Activated naive CD4-positive, alpha-beta T cell treated with anti-CD3 and anti-CD28 coated beads, Interleukin-2, amount 50 U/mL, for 72 hours (primary cell): ENCODE results near the gene FRMD4A. TPM values are rescaled to one million over a fixed set of nuclear protein-coding genes. Genes with fewer than 3 reads are reported as not detected.

ENCODE experiments used
- ATAC-seq, 2 donors: fragments of 150-1000 bp; cut with Tn5 transposase; 2 replicates each; pipeline ENCODE4 v1.10.0; 2021; ENCODE audit warnings: mild to moderate bottlenecking in 2 of 2, moderate library complexity in 2 of 2
- DNase-seq, 2 donors: peaks; one replicate each; pipeline ENCODE4 v3.0.0; 2021 to 2022; ENCODE audit warnings: low spot score in 2 of 2
- H3K27ac Mint-ChIP-seq, 2 donors: one replicate each; pipeline ENCODE4 v1.8.0; 2022; ENCODE audit warnings: mild to moderate bottlenecking in 2 of 2, mixed read lengths in 2 of 2
- H3K36me3 Mint-ChIP-seq, 2 donors: one replicate each; pipeline ENCODE4 v1.8.0; 2022; ENCODE audit warnings: mixed read lengths in 2 of 2
- H3K9me3 Mint-ChIP-seq, 2 donors: one replicate each; pipeline ENCODE4 v1.8.0; 2022; ENCODE audit warnings: mixed read lengths in 2 of 2
- total RNA-seq, 2 donors: library from RNA; stranded (reverse); gene quantifications; one replicate each; pipeline ENCODE4 v1.2.3, GENCODE V29; 2022

The FRMD4A gene
- total RNA-seq, 2 donors from 2014 or later = 0.41 to 0.49 TPM

DNA sequence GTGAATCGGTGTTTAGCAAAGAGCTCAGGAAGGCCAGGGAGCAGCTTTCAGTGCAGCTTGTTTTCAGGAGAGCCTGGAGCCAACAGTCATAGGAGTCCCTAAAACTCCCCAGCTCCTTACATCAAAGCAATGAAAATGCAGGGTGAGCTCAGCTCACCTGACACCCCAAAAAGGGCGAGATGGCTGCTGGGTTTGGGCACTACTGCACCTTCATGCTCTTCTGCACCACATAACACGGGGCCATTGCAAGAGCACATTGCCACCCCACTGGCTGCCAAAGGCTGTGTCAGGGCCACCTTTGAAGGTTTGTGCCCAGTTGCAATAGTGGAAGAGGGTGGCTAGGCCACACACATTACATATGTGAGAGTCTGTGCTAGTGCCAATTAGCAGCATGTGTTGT is 25.0 kb upstream of the FRMD4A start:
- no peak overlapping the region for H3K27ac Mint-ChIP-seq
- no peaks in the 10 kb centered on the region for H3K36me3 Mint-ChIP-seq
- H3K9me3 Mint-ChIP-seq = peaks cover 0 to 7% of the 10 kb centered on the region in 2 donors
- no peak for ATAC-seq
- DNase-seq = no peak

DNA sequence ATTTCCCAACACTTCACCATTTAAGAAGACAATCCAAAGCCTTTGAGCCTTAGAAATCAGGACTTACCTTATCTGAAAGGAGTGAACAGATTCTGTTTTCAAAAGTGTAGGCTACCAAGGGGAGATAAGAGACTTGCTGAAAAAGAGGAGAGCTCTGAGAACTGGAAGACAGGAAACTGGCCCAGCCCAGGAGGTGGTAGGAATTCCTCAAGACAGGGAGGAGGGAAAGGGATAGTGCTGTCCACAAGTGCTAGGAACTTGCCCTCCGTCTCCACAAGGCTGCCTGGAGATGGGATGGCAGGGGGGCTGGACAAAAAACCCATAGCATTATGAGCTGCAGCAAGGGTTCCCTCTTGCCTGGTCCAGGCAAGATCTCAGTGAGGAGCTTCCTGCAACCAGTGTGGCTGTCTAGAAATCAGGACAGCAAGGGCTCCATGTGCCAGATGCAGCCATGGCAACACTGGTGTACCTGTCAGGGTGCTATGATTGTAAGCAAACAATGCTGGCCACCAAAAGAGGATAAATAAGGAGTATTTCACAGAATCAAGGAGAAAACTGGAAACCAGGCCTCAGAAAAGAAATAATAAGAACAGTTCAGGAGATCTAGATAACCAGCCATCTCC is 22.7 kb upstream of the FRMD4A start:
- DNase-seq (no peak), ATAC-seq (no peak)
- Mint-ChIP-seq H3K27ac (no peak overlapping the region), H3K9me3 (peaks cover 0 to 7% of the 10 kb centered on the region in 2 donors), H3K36me3 (no peaks in the 10 kb centered on the region)

DNA sequence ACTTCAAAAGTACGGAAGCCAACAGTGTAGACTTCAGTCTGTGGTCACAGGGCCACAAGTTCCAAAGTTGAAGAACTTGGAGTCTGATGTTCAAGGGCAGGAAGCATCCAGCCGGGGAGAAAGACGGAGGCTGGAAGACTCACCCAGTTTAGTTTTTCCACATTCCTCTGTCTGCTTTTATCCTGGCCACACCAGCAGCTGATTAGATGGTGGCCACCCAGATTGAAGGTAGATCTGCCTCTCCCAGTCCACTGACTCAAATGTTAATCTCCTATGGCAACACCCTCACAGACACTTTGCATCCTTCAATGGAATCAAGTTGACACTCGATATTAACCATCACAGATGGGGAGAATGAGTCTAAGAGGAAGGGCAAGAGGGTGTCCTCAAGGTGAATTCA is 19.3 kb upstream of the FRMD4A start:
- DNase-seq (no peak), ATAC-seq (no peak)
- Mint-ChIP-seq H3K27ac (no peak overlapping the region), H3K9me3 (peaks cover 0 to 3% of the 10 kb centered on the region in 2 donors), H3K36me3 (no peaks in the 10 kb centered on the region)

DNA sequence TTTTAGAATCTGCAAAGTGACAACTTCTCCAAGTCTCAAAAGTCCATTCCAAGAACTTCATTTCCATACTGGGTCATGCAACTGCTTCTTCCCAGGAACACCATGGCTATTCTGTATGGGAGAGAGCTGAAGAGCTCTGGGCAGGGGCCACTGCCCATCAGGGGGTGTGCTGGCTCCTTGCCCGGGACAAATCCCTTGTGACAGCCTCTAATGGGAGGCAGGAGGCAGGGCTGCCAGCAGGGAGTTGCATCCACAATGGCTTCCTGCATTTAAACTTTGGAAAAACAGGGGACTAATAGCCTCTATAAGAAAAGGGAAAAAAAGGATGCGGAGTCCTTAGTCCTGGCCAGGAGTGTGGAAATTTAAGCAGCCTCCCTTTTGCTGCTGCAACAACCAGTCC is 18.4 kb upstream of the FRMD4A start:
- H3K9me3 Mint-ChIP-seq = no peaks in the 10 kb centered on the region
- ATAC-seq (no peak), DNase-seq (no peak)
- no peaks in the 10 kb centered on the region for H3K36me3 Mint-ChIP-seq
- no peak overlapping the region for H3K27ac Mint-ChIP-seq

DNA sequence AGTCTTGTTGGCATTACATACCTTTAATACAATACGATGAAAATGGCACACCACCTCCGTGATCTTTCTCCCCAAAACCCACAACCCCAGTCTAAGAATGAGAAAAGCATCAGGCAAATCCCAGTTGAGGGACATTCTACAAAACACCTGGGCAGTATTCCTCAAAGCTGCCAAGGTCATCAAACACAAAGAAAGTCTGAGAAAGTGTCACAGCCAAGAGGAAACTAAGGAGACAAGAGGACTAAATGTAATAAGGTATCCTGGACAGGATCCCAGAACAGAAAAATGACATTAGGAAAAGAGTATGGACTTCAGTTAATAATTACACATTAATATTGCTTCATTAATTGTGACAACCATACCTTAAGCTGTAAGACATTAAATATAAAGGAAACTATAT is 14.5 kb upstream of the FRMD4A start:
- DNase-seq (no peak), ATAC-seq (no peak)
- H3K27ac Mint-ChIP-seq = no peak overlapping the region
- H3K9me3 Mint-ChIP-seq = no peaks in the 10 kb centered on the region
- no peaks in the 10 kb centered on the region for H3K36me3 Mint-ChIP-seq

DNA sequence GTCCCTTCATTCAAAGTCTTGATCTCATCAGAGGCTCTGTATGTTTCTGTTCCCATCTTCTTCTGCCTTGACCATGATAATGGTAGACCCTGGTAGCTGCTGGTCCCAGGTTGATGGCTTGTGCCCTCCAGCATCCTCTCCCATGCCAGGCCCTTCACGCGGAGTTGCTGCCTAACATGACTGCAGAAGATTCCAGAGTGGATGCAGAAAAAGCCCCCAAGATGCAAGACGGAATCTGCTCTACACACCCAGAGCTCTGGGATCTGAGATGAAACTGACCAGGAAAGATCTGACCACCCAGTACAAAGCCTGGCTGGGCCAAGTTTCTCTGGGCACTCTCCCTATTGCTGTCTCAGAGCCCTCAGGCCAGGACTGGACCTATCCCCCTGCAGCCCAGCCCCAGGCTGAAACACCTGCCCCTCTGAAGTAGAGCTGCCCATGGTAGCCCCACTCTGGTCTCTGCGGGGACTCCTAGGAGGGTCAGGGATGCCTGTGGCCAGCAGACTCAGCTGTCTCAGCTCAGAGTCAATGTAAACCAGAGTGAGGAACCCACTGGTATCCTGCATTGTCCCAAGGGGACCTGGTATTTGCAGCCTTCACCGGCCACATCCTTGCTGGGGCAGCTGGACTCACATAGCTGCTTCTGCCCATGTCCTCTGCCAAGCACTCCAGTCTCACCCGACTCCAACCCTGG is 9.5 kb upstream of the FRMD4A start:
- ATAC-seq (no peak), DNase-seq (no peak)
- Mint-ChIP-seq H3K36me3 (no peaks in the 10 kb centered on the region), H3K9me3 (no peaks in the 10 kb centered on the region), H3K27ac (peak overlapping the region in 1 of 2 donors; percentile 38)

DNA sequence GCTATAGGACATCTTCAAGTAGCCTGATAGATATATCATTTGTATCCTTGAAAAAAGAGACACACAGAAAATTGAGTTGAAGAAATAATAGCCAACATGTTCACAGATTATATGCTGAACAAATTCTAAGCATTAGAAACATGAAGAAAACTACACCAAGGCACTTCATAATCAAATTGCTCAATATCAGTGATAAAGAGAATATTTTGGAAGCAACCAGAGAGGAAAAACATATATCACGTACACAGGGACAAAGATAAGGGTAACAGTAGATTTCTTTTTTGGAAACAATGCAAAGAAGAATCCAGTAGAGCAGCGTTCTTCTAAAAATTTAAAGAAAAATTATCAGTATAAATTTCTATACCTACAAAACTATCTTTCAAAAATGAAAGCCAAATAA is 6.0 kb upstream of the FRMD4A start:
- Mint-ChIP-seq H3K9me3 (no peaks in the 10 kb centered on the region), H3K27ac (no peak overlapping the region), H3K36me3 (no peaks in the 10 kb centered on the region)
- ATAC-seq = no peak
- DNase-seq = no peak

DNA sequence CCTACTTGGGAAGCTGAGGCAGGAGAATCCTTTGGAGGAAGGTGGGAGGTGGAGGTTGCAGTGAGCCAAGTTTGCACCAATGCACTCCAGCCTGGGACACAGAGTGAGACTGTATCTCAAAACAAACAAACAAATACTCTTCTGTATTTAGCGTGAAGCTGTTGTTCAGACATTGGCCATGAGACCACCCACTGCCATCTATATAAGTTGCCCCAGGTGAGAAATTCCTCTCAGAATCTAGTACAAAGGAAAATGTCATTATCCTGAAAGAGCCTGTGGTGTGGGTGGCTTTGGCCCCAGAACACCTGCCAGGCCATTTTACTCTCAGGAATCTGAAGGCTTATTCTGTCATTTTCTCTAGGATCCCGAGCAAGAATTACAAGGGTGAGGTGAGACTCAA is 4.0 kb upstream of the FRMD4A start:
- DNase-seq (no peak), ATAC-seq (no peak)
- H3K36me3 Mint-ChIP-seq = no peaks in the 10 kb centered on the region
- H3K27ac Mint-ChIP-seq = no peak overlapping the region
- no peaks in the 10 kb centered on the region for H3K9me3 Mint-ChIP-seq

DNA sequence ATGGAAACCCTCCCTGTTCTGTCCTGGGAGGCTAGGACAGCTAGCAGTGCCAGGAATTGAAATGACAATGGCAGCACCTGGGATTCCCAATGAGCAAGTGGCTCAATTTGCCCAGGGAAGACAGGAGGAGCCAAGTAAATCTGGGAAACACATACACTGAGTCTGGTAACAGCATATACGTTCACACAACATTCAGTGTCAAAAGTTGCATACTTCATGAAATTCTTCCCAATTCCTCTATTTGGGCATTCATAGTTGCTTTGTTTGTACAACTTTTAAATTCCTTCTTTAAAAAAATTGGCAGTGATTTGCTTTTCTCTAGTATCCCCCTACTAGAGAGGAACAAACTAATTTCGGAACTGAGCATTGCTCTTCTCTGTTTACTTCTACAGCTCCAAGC is 2.9 kb upstream of the FRMD4A start:
- no peaks in the 10 kb centered on the region for H3K36me3 Mint-ChIP-seq
- no peak overlapping the region for H3K27ac Mint-ChIP-seq
- no peak for DNase-seq
- no peaks in the 10 kb centered on the region for H3K9me3 Mint-ChIP-seq
- no peak for ATAC-seq

DNA sequence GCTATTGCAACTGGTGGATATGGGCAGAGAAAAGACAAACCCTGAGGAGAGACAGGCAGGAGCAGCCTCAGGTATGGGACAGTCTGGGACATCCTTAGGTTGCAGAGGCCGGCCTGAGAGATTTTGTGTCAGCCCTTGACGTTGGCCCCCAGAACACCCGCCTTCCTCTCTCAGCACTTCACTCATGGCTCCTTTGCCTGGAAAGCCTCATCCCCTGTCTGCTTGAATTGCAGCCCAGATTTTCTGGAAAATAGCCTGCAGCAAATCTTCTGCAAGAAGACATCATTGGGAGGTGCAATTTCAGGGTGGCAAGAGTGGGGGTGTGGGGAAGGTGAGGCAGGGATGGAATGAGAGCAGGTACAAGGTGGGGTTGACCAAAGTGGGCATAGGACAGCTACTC is 2.2 kb upstream of the FRMD4A start:
- no peak for ATAC-seq
- no peaks in the 10 kb centered on the region for H3K36me3 Mint-ChIP-seq
- DNase-seq = no peak
- no peak overlapping the region for H3K27ac Mint-ChIP-seq
- H3K9me3 Mint-ChIP-seq = no peaks in the 10 kb centered on the region

DNA sequence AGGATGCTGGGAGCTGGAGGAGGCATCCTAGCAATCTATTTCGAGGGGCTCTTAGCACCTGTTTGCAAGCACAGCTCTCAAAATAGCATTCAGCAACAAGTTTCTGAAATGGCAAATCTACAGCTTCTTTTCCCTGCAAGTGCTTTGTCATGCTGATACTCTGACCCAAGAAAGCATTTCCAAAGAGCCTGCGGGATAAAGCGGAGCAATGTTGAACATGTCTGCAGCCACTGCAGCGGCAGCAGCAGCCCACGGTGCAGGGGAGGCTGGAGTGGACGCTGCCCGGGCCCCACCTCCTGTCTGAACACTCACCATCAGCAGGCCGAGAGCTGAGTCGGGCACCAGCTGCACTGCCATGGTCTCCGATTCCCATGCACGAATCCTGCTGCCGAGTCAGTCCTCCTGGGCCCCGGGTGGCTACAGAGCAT is 964 bp downstream of the FRMD4A start:
- H3K27ac Mint-ChIP-seq = no peak overlapping the region
- ATAC-seq = no peak
- no peaks in the 10 kb centered on the region for H3K36me3 Mint-ChIP-seq
- H3K9me3 Mint-ChIP-seq = no peaks in the 10 kb centered on the region
- DNase-seq = no peak

DNA sequence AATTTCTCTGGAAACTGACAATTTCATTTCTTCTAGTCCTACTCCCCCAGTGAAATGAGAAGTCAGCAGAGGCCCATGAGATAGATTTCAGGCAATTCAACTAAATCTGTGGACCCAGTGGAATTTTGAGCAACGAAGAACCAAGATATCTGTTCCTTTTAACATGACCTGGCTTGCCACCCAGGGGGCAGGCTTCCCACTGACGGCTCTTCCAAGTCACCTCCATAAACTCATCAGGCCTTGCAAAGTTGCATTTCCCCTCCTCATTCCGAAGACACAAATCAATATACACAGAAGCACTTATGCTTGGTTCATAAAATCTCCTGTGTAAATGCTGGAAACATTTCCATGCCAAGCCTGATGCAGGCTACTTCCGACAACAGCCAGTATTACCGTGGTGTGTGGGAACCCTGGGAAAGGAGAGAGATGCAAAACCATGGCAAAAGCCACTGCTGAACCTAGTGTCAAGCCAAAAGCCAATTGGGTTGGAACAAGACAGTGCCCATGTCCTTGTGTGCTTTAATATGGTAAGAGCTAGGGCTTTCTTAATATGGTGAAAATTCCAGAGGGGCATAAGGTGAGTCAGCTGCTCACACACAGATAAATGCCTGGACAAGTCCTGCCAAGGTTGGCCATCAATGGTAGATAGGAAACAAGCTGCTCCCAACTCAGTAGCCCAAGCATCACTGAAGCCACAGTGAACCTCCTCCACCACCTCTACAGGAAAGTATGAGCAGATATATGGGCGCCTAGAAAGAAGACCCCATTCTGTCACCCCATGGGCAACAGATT is 1.6 kb downstream of the FRMD4A start:
- Mint-ChIP-seq H3K9me3 (no peaks in the 10 kb centered on the region), H3K36me3 (no peaks in the 10 kb centered on the region), H3K27ac (no peak overlapping the region)
- no peak for DNase-seq
- ATAC-seq = no peak

DNA sequence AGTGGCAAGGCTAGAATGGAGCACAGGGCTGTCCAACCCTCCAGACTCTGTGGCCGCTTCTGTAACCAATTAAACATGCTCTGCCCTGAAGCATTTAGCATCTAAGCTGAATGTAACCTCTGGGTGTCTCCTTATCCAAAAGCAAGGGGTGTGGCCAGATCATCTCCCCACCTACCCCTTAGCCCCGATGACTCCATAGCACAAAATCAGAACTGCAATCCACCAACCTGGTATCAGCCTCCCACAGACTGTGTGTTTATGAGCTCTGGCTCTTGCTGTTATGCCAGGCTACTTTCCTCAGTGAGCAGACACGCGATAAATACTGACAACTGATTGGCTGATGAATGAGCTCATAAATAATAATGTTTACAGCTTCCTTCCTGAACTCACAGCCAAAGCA is 3.2 kb downstream of the FRMD4A start:
- DNase-seq = no peak
- H3K27ac Mint-ChIP-seq = no peak overlapping the region
- no peaks in the 10 kb centered on the region for H3K9me3 Mint-ChIP-seq
- no peaks in the 10 kb centered on the region for H3K36me3 Mint-ChIP-seq
- ATAC-seq = no peak

DNA sequence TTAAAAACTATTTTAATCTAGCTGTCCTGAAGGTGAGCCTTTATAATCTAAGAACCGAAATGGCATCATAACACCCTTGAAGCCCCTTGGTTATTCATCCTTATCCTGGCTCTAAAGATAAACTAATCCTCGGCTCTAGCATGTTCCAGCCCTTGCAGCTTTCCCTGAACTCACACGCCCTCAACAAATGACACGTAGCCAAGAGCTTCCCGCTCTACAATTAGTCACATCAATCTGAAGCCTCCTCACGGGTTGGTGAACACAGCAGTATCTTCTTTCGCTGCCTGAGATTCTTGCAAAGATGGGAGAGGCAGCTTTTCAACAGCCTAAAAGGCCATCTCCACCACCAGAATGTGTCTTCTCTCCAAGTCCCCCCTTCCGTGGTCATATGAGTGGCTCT is 4.1 kb downstream of the FRMD4A start:
- ATAC-seq = no peak
- Mint-ChIP-seq H3K27ac (peak overlapping the region in 1 of 2 donors; percentile 24), H3K9me3 (no peaks in the 10 kb centered on the region), H3K36me3 (no peaks in the 10 kb centered on the region)
- DNase-seq = no peak

DNA sequence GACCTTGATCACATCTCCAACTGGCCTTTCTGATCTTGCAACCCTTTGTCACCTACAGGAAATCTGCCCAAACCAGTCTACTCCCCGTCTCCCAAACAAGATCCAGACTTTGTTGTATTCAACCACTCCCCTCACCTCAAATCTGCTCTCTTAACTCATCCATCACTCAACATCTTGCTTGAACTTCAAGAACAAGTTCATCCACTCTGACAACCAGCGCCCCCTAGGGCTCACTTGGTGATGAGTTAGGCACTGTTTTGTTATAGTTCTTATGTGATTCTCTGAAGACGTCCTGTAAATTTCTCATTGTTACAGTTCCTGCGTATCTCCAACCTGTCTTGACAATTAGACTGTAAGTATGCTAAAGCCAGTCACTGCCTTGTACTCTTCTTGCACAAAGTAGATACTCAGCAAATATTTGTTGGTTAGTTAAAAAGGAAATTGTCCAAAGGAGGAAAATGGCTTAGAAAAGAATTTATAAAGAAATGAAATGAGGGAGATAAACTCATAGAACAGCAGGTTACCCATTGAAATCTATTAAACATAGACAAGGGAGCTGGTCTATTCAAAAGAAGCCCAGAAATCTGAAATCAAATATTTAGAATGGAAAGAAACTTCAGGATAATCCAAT is 5.3 kb downstream of the FRMD4A start:
- Mint-ChIP-seq H3K27ac (no peak overlapping the region), H3K9me3 (no peaks in the 10 kb centered on the region), H3K36me3 (no peaks in the 10 kb centered on the region)
- peak in 1 of 2 donors; percentile 68 for DNase-seq
- no peak for ATAC-seq

DNA sequence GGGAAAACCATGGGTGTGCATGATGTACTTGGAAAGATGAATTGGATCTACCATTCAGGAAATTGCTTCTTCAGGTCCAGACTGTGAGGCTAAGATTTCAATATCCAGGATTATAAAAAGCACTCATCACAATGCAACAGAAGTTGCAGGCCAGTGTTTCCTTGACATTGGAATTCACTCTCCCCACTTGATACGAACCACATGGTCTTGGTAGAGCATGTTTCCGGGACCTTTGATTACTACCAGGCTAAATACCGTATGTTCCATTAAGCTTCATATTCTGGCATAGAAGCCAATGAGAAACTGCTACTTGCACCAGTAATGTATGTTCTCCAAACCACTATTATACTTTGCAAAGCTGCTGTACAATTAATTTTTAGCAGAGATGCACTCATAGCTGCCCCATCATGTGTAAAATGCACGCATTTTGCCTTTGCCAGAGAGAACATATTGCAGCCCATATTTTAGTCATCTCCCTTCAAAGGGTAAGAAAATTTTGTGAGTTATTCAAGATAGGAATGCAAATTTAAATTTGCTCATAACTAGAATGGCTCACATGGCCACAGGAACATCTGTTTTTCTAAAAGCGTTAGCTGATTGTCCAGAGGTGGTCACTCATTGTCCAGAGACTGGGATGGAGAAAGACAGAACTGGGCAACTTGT is 8.1 kb downstream of the FRMD4A start:
- DNase-seq (no peak), ATAC-seq (no peak)
- H3K36me3 Mint-ChIP-seq = no peaks in the 10 kb centered on the region
- no peak overlapping the region for H3K27ac Mint-ChIP-seq
- no peaks in the 10 kb centered on the region for H3K9me3 Mint-ChIP-seq

DNA sequence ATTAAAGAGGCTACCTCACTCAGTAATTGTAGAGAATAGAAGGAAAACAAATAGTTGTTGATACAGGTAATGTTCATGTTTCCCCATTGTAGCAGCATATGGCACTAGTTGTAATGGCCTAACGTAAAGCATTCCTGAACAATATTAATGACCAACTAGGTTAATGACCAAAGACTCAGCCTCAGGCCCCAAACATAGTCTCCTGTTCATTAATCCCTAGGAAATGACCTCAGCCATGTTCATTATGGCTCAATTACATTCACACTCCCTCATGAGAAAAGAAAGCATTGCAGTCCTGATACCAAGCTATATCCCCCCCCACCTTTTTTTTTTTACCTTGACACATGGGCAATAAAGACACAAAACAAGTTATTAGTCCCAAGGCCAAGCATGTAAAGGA is 12.7 kb downstream of the FRMD4A start:
- no peaks in the 10 kb centered on the region for H3K9me3 Mint-ChIP-seq
- no peaks in the 10 kb centered on the region for H3K36me3 Mint-ChIP-seq
- ATAC-seq (no peak), DNase-seq (no peak)
- H3K27ac Mint-ChIP-seq = no peak overlapping the region
